Heart right ventricle (tissue), 16 donors: Measurements from ENCODE around the gene SAC3D1. TPM values are rescaled to one million over a fixed set of nuclear protein-coding genes. Genes with fewer than 3 reads are reported as not detected.
A peak's percentile ranks its signal among the peaks of the same experiment; 100 is the strongest.

Source experiments
- ATAC-seq, 8 donors: fragments of 200-7000 bp; cut with Tn5 transposase; one replicate each; pipeline ENCODE4 v1.9.1; 2020; ENCODE audit warnings: mild to moderate bottlenecking in 8 of 8, moderate library complexity in 8 of 8, moderate number of reproducible peaks in 1 of 8
- DNase-seq, 2 donors: peaks; one replicate each; pipeline ENCODE4 v3.0.0-alpha.2; 2020
- H3K27ac ChIP-seq, 10 donors: fragments of 200-600 bp; sonication (generic) in 2 of 10; one replicate each; pipeline versions ENCODE4 v1.5.0 to v1.8.0; 2020 to 2022; ENCODE audit warnings: mild to moderate bottlenecking in 3 of 10
- H3K27me3 ChIP-seq, 7 donors: fragments of 200-600 bp; one replicate each; pipeline ENCODE4 v1.8.0; 2021 to 2022; ENCODE audit warnings: mild to moderate bottlenecking in 2 of 7
- H3K36me3 ChIP-seq, 9 donors: fragments of 200-600 bp; sonication (generic) in 1 of 9; one replicate each; pipeline versions ENCODE4 v1.5.0 to v1.8.0; 2020 to 2022; ENCODE audit warnings: mild to moderate bottlenecking in 2 of 9
- H3K4me1 ChIP-seq, 9 donors: fragments of 200-600 bp; sonication (generic) in 1 of 9; one replicate each; pipeline versions ENCODE4 v1.5.0 to v1.8.0; 2020 to 2022; ENCODE audit warnings: mild to moderate bottlenecking in 4 of 9
- H3K4me3 ChIP-seq, 10 donors: fragments of 200-600 bp; sonication (generic) in 2 of 10; one replicate each; pipeline versions ENCODE4 v1.5.0 to v1.8.0; 2020 to 2022; ENCODE audit warnings: mild to moderate bottlenecking in 7 of 10, moderate library complexity in 2 of 10
- H3K9me3 ChIP-seq, 11 donors: fragments of 200-600 bp in 10 of 11; sonication (generic) in 2 of 11; one replicate each; pipeline versions ENCODE4 v1.5.0 to v1.8.0; 2013 to 2022; ENCODE audit warnings: mild to moderate bottlenecking in 2 of 11, control low read depth in 1 of 11, moderate library complexity in 1 of 11
- WGBS, 2 donors: extraction: QIAGEN DNeasy Blood & Tissue Kit; methylation state at CpG; one replicate each; pipeline ENCODE4 v1.1.7; 2013; ENCODE audit warnings: inconsistent platforms in 1 of 2; 5-methylcytosine and 5-hydroxymethylcytosine counted together
- intact Hi-C, 10 donors: fragments of 100-400 bp; cut with DNase I; formaldehyde crosslinking; loops; one replicate each; pipeline versions ENCODE4 v1.11.1 to v1.14.2; 2022
- polyA plus RNA-seq, 2 donors: library from polyadenylated mRNA; stranded (reverse); fragments of 200-250 nt; gene quantifications; one replicate each; pipeline ENCODE4 v1.2.3, GENCODE V29; 2013
- total RNA-seq, 10 donors: library from RNA; stranded (reverse); fragmentation: NEBNext Ultra II Directional in 3 of 10; extraction: Animal tissue kit (Norgen Biotek cat#: 25700) in 3 of 10; gene quantifications; one replicate each; pipeline versions ENCODE4 v1.2.1 to v1.2.4, GENCODE V29; 2021 to 2023
- TF ChIP-seq, protein P1 (sequence below), 9 donors: fragments of 200-600 bp; sonication (generic) in 2 of 9; IDR thresholded peaks; one replicate each; pipeline versions ENCODE4 v1.5.0 to v1.8.0; 2021 to 2022; ENCODE audit warnings: antibody characterized with exemption in 9 of 9, mild to moderate bottlenecking in 5 of 9, moderate library complexity in 1 of 9
- donor health status: Arrhythmogenic right ventricular cardiomyopathy.
- donor health status: ischemic (EF 13 %, LVEDD 7.1; RV severe dilation, severe dysfunction).
- donor health status: healthy with polysubstance abuse.
- donor health status: DM: no; HTN: yes; CAD: no.
- donor health status: DM: no; HTN: no; CAD: no.
- donor health status: ischemic (EF 25% LVEDD 6.9; RV normal size, moderate dysfunction).
- donor health status: ischemic (EF 25% LVEDD 5.7; RV mildly dilated, moderate dysfunction).
- donor health status: healthy.
- donor health status: DM: yes; HTN: yes; CAD: no.
- donor health status: Ischemic cardiomyopathy.
- donor health status: ischemic (EF 35%, LVEDD 5.7; RV mildly dilated, moderate dysfunction).
- donor health status: nonischemic (EF 11% LVEDD 7.7; RV severe dilation, severe dysfunction).
- donor health status: DM: yes; HTN: yes; CAD: no.
- donor health status: PGD.
- donor health status: ischemic (EF 29% LVEDD 5.4; RV normal size, mild dysfunction).
- donor health status: nonischemic (EF 23%, LVEDD 6.1; RV moderate dilation, normal function).

Gene SAC3D1
- total and polyA plus RNA-seq, 12 donors = 3.8 to 17.3 (median 4.8) TPM

DNA sequence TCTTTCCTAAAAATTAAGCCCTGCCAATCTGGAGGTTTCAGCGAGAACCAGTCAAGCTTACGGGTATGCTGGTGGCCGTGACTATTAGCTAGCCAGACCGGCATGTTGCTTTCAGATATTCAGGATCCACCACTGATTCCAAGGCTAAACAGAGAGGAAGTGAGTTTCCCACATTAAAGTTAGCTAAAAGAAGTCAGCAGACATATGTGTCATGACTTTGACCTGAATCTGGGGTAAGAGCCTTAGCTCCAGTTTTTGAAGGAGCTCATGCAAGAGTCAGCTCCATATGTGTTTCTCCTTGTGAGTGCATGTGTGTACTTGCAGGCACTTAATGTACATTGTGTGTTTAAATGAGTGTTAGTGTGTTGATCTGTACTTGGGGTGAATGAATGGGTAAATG lies 44.4 kb downstream of the SAC3D1 start:
- 88 to 94% methylated on average over 4 of the region's 4 CpGs for WGBS, 2 donors
- TF ChIP-seq, protein P1, sequence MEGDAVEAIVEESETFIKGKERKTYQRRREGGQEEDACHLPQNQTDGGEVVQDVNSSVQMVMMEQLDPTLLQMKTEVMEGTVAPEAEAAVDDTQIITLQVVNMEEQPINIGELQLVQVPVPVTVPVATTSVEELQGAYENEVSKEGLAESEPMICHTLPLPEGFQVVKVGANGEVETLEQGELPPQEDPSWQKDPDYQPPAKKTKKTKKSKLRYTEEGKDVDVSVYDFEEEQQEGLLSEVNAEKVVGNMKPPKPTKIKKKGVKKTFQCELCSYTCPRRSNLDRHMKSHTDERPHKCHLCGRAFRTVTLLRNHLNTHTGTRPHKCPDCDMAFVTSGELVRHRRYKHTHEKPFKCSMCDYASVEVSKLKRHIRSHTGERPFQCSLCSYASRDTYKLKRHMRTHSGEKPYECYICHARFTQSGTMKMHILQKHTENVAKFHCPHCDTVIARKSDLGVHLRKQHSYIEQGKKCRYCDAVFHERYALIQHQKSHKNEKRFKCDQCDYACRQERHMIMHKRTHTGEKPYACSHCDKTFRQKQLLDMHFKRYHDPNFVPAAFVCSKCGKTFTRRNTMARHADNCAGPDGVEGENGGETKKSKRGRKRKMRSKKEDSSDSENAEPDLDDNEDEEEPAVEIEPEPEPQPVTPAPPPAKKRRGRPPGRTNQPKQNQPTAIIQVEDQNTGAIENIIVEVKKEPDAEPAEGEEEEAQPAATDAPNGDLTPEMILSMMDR (IDR thresholded peaks at IDR 0.05) = no peak
- DNase-seq (no peak), ATAC-seq (no peak)
- intact Hi-C loops = loop anchor here in 5 of 10 donors (2.0 to 10.0 kb wide), 6 partner anchors 37 to 161 kb away; partner anchors contain the start of genes ARL2 (in 1 of the 5), FAU (in 1 of the 5), MRPL49 (in 1 of the 5) and PPP2R5B (in 1 of the 5)
- peak overlapping the region in 3 of 10 donors; percentile 70 to 82 (median 73) for H3K4me3 ChIP-seq
- H3K27ac ChIP-seq = no peak overlapping the region
- peaks cover 0 to 58% (median 17%) of the 10 kb centered on the region in 9 donors for H3K36me3 ChIP-seq
- H3K27me3 ChIP-seq = no peaks in the 10 kb centered on the region
- H3K9me3 ChIP-seq = no peaks in the 10 kb centered on the region
- peaks cover 6 to 34% (median 20%) of the 10 kb centered on the region in 9 donors for H3K4me1 ChIP-seq

DNA sequence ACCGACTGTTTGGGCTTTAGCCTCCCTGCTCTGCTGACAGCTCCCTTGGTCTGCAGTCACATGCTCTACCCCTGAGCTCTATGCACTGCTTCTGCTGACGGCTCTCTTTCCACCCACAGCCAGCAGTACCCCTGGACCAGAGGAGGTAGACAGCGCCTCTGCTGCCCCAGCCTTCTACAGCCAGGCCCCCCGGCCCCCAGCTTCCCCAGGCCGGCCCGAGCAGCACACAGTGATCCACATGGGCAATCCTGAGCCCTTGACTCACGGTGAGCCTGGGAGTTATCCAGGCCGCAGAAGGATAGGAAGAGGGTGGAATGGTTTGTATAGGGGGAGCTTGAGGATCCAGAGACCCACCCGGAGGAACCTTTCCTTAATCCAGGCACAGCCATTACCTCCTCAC lies 45.8 kb downstream of the SAC3D1 start:
- Histone ChIP-seq H3K9me3 (no peaks in the 10 kb centered on the region), H3K36me3 (peaks cover 0 to 52% (median 17%) of the 10 kb centered on the region in 9 donors)
- intact Hi-C loops = loop anchor here in 3 of 10 donors (5.0 to 10.0 kb wide), 3 partner anchors 40 to 162 kb away; partner anchors contain the start of genes ARL2 (in 1 of the 3) and PPP2R5B (in 1 of the 3)

DNA sequence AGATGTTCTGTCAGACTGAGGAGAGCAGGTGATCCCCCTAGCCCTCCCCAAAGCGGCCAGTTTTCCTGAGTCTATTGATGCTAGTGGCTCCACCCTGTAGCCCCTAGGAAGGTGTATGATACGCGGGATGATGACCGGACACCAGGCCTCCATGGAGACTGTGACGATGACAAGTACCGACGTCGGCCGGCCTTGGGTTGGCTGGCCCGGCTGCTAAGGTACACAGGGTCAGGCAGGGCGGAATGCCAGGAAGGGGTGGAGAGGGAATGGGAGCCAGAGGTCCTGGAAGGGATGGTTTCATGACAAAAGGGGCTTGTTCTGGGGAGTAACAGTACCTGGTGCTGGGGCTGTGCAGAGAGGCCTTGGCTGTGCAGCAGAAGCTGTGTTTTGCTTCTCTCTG lies 46.2 kb downstream of the SAC3D1 start:
- Histone ChIP-seq H3K4me3 (no peak overlapping the region), H3K27me3 (no peaks in the 10 kb centered on the region), H3K9me3 (no peaks in the 10 kb centered on the region), H3K4me1 (peaks cover 6 to 27% (median 20%) of the 10 kb centered on the region in 9 donors), H3K27ac (no peak overlapping the region), H3K36me3 (peaks cover 0 to 52% (median 17%) of the 10 kb centered on the region in 9 donors)
- TF ChIP-seq, protein P1 (IDR thresholded peaks at IDR 0.05) = no peak
- DNase-seq (no peak), ATAC-seq (no peak)
- intact Hi-C loops = loop anchor here in 3 of 10 donors (5.0 to 10.0 kb wide), 3 partner anchors 40 to 162 kb away; partner anchors contain the start of genes ARL2 (in 1 of the 3) and PPP2R5B (in 1 of the 3)
- WGBS, 2 donors = 91% methylated on average over 11 of the region's 11 CpGs

More for the DNA sequence above, 45.8 kb downstream of the SAC3D1 start:
- TF ChIP-seq, protein P1 (IDR thresholded peaks at IDR 0.05) = no peak
- DNase-seq (no peak), ATAC-seq (no peak)
- Histone ChIP-seq H3K27ac (no peak overlapping the region), H3K4me3 (no peak overlapping the region), H3K27me3 (no peaks in the 10 kb centered on the region), H3K4me1 (peaks cover 6 to 28% (median 20%) of the 10 kb centered on the region in 9 donors)
- WGBS, 2 donors = 93 to 94% methylated on average over 9 of the region's 9 CpGs

DNA sequence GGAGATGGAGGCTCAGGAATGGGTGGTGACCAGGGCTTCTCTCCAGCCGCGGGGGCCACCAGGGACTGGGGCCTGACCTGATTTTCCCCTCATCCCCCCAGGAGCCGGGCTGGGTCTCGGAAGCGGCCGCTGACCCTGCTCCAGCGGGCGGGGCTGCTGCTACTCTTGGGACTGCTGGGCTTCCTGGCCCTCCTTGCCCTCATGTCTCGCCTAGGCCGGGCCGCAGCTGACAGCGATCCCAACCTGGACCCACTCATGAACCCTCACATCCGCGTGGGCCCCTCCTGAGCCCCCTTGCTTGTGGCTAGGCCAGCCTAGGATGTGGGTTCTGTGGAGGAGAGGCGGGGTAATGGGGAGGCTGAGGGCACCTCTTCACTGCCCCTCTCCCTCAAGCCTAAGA lies 46.8 kb downstream of the SAC3D1 start:
- TF ChIP-seq, protein P1 (IDR thresholded peaks at IDR 0.05) = no peak
- Histone ChIP-seq H3K4me1 (peaks cover 6 to 23% (median 20%) of the 10 kb centered on the region in 9 donors), H3K27ac (no peak overlapping the region), H3K27me3 (no peaks in the 10 kb centered on the region), H3K36me3 (peaks cover 0 to 52% (median 17%) of the 10 kb centered on the region in 9 donors), H3K4me3 (no peak overlapping the region), H3K9me3 (no peaks in the 10 kb centered on the region)
- ATAC-seq (no peak), DNase-seq (no peak)
- intact Hi-C loops = loop anchor here in 3 of 10 donors (5.0 to 10.0 kb wide), 3 partner anchors 41 to 163 kb away; partner anchors contain the start of genes ARL2 (in 1 of the 3) and PPP2R5B (in 1 of the 3)
- WGBS, 2 donors = 92% methylated on average over 15 of the region's 15 CpGs
